GM21619 (cell line): ENCODE measurements around the gene MKNK1.
"Not testable (repeated sequence)": the region's sequence is repeated elsewhere in the genome, so short reads cannot be mapped to it uniquely, and the experiment has no call there.

Experiments used
- ATAC-seq: cut with Tn5 transposase; IDR thresholded peaks from one replicate; pipeline ENCODE4 v1.9.1; 2021; ENCODE audit not compliant: unreplicated experiment

The MKNK1 gene

DNA sequence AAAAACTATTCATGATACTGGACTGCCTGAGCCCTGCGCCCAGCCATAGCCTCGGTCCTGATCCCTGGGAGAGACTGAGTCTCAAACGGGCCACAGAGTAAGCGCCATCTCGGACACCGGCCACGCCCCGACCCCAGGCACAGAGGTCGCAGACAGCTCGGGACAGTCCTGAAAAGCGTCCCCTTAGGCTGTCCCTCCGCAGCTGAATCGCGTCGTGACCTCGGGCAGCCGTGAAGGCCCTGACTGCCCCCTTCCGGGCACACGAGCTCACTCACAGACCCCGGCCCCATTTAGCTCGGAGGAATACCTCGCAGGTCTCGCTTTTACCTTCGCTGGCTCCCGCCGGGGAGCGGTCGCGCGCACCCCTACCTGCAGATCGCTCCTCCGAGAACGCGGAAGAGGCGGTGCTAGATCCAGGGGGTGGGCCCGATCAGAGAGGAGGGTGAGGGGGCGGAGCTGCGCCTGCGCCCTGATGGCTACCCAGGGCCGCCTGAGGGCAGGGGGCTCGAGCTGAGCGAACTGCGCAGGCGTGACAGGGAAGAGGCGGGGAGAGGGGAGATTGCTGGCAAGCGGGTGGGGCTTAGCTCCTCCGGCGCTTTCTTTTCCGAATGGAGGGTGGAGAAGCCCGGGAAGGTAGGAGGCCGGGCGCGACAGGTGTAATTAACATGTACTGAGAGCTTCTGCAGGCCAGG is at the start of gene MKNK1:
MKNK1 (minus strand) TSS at position 411 of the 692 bp plus-strand sequence. CDS start 20,941 bp downstream, outside the sequence.
- peak; percentile 91 for ATAC-seq

DNA sequence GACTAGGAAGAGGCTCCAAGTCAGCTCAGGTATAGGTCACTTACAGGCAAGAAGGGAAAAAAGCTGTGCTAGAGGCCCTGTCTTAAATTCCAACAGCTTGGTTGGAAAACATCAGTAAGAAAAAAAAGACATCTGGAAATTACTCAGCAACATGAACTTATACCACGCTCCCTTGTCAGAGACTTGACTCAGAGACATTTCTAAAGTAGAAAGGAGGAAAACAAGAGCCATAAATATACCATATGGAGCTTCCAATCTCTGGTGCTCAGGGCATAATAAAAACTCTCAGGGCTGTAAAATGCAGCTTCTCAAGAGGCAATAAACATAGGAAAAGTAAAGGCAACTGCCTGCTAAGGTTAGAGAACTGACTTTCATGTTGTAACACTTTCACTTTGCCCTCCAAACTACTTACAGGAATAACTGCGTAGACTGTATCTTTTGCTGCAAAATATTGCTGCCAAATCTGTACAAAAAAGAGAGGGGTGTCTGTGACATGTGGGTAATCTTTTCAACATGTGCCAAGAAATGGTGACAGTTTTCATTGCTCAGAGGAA is 49.4 kb upstream of the MKNK1 start:
- no peak for ATAC-seq

DNA sequence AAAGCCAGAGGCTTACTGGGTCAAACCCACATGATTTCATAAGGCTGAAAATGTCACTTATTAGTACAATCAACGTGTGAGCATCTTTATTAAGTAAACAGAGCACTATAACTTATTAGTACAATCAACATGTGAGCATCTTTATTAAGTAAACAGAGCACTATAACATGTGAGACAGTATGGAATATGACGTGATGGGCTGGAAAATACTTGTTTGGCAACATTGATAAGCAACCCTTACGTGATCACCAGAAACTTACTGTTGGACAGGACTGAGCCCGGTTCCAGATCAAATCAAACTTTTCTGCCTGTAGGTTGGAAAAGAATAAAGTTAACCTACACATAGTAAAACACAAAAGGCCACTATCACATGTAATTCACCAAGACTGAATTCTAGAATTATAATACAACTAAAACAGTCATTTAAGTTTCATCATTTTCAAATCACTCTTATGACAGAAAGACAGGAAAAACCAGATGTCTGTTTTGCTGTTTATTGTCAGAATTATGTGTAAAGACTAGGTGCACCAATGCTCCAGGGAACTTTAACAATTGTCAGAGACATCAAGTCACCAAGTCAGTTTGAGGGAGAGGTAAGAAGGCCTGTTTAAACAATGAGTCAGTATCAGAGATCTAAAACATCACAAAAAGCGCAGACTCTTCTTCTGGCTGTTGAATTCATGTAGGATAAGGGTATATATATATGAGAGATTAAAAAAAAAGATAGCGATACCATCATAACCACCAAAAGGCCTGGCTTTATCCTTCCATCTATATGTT is 48.4 kb upstream of the MKNK1 start:
- no peak for ATAC-seq

DNA sequence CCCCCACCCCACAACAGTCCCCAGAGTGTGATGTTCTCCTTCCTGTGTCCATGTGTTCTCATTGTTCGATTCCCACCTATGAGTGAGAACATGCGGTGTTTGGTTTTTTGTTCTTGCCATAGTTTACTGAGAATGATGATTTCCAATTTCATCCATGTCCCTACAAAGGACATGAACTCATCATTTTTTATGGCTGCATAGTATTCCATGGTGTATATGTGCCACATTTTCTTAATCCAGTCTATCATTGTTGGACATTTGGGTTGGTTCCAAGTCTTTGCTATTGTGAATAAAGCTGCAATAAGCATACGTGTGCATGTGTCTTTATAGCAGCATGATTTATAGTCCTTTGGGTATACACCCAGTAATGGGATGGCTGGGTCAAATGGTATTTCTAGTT is 47.1 kb upstream of the MKNK1 start:
- ATAC-seq: not testable (repeated sequence)

DNA sequence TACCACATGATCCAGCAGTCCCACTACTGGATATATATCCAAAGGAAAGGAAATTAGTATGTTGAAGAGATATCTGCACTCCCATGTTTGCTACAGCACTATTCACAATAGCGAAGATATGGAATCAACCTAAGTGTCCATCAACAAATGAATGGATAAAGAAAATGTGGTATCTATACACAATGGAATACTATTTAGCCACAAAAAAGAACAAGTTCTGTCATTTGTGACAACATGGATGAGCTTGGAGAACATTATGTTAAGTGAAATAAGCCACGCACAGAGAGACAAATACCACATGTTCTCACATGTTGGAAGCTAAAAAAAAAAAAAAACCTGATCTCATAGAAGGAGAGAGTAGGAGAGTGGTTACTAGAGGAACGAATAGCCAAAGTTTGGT is 46.4 kb upstream of the MKNK1 start:
- ATAC-seq: no peak

DNA sequence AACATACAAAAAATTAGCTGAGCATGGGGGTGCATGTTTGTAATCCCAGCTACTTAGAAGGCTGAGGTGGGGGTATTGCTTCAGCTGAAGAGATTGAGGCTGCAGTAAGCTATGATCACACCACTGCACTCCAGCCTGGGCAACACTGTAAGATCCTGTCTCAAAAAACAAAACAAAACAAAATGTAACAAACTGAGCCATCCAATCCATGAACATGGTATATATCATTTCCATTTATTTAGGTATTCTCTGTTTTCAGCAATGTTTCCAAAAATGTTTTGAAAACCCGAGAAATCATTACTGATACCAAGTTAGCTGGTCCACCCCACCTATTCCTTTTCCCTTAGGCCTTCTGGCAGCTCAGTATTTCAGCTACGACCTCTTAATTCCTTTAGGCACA is 45.7 kb upstream of the MKNK1 start:
- ATAC-seq: no peak

DNA sequence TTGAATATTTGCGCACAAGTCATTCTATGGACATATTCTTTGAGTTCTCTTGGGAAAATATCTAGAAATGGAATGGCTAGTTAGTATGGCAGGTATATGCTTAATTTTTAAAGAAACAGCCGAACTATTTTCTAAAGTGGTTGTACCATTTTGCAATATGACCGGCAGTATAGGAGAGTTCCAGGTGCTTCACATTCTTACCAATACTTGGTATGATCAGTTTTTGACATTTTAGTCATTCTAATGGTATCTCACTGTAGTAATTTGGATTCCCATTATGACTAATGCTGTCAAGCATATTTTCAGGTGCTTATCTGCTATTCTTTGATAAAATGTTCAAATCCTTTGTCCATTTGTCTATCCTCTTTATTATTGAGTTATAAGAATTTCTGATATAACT is 43.5 kb upstream of the MKNK1 start:
- no peak for ATAC-seq

DNA sequence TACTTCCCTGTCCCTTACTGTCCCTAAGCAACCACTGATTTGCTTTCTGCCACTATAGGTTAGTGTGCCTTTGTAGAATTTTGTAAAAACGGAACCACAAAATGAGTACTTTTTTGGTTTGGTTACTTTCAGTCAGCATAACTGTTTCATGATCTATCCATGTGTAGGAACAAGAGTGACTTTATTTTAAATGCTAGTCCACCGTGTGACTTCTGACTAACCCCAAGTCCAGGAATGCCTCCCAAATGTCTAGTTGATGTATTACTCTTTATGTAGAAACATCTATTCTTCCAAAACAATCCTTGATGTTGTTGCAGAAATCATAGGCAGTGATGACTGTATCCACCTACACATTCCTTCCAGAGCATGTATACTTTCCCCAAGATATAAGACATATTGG is 42.8 kb upstream of the MKNK1 start:
- ATAC-seq: no peak

DNA sequence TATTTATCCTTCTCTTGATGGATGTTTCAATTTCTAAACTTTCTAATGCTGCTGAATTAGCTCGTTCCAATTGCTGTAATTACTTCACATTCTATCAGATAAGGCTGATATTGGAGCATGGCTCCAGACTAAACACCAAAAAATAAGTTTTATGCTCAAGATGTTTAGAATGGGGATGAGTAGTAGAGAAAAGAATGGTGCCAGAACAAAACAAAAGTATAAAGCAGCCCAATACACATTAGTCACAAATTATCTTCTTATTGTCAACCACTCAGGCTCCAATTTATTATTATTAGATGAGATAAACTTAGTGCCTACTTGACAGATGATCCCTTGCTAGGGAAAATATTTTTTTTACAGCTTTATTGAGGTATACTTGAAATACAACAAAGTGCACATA is 42.3 kb upstream of the MKNK1 start:
- no peak for ATAC-seq

DNA sequence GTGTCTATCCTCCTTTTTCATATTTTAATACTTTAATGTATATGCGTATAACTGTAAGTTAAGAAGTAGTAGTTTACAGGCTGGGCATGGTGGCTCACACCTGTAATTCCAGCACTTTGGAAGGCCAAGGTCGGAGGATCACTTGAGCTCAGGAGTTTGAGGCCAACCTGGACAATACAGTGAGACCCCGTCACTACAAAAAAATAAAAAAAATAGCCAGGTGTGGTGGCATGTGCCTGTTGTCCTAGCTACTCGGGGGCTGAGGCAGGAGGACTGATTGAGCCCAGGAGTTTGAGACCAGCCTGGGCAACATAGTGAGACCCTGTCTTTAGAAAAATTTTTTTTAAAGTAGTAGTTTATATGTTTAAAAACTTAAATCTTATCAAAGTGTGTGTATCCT is 41.7 kb upstream of the MKNK1 start:
- ATAC-seq: no peak

DNA sequence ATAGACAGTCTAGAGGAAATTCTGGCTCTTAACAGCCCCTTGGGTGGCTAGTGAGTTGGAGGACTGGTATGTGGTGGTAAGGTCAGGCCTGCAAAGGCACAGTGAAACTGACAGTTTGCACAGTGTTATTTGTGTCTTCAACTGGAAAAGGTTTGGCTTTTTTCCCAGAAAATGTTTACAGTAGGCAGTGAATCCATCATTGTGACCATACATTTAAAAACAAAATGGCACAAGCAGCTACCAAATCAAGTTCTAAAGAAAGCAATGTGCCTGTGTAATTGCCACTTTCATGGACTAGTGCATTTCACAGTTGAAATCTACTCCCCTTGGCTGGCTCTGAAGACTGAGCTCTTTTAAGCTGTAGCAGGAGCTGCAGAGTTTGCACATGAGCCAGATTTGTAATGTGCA is 39.3 kb upstream of the MKNK1 start:
- ATAC-seq: no peak

DNA sequence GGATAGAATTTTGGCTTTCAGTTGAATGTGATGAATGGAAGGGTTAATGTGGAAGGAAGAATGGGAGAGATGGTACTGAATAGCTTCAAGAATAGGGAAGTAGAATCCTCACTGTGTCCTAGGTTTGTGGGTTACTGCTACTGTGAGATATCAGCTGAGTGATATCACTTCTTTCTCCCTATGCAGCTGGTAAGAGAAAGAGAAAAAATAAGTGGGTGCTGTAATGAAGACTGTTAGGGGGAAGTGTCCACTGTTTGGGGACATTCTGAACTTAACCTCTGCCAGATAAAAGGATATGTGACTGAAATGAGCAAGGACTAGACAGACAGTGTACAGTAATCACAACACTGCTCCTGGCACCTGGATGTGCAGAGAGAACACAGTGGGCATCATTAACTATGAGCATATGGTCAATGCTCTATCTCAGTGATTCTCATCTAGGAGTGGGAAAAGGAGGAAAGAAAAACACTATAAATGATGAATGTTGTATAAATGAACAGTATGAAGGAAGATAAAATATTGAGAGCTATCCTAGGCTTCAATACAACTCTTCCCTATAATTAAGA is 38.1 kb upstream of the MKNK1 start:
- ATAC-seq: no peak

DNA sequence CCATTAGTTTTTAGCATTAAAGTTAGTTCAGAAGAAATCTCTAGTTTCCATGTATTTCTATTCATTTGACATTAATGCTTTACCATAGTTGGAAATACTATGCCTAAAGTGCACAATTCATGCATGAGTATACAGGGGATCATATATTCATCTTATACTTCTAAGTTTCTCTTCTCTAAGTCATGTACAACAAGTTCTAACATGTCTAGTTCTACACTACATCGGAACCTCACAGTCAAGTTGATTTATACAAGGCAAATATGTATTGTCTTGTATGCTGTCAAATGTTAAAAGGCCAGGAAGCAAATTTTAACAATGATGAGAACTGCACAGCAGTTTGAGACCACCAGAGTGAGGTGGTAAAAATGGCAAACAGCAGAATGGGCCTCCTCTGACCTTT is 35.5 kb upstream of the MKNK1 start:
- ATAC-seq: no peak

DNA sequence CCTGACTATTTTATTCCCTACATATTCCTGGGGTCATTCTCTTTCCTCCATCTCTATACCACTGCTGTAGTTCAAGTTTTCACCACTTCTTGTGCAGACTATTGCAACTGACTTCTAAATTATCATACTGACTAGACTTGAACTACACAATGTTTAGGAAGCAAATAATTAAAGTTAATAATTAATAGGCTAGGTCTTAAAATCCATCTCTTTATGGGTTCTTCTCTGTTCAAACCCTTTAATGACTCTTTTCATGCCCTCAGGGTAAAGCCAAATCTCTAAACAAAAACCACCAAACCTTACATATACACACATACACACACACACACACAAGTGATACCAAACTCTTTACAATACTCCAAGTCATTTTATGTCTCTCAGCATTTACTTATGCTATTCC is 34.9 kb upstream of the MKNK1 start:
- no peak for ATAC-seq

DNA sequence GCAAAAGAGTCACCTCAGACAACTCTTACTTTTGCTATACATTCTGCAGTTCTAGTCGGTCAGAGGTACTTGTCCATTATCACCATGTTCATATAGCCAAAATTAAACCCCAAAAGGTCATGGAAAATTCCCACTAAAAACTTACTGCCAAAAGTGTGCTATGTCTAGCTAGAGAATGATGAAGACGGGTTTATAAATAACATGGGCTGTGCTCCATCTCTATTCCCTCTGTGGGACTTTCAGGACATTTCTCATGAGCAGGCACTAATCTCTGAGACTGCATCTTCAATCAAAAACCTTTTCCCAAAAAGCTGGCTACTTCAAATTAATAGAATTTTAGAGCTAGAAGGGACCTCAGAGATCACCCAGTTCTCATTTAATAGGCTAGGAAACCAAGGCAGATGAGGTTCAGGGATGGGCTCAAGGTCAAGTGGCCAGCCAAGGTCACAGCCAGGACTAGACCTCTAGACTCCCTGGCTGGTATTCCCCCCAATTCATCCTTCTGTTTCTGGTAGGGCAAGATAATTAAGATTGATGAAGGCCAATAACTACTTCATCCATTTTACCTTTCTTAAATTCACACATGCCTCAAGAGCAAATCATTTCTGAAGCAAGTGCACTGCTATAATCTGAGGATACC is 33.5 kb upstream of the MKNK1 start:
- ATAC-seq: no peak

DNA sequence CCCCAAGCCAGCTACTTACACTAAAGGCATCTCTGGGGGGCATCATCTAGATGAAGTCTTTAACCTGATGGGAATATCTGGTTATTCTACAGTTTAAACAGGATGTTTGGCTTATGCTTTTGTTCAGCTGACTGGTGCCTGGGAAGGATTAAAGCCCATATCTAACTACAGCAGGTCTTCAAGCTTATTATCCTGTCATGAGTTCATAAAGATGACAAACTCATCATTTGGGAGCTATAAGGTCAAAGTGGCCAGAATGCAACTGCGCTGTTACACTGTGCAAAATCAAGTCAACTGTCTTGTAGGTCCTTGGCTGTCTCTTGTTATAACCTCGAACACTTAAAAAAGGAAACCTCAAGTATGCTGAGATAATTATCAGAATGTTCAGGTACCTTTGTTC is 31.1 kb upstream of the MKNK1 start:
- ATAC-seq: no peak

DNA sequence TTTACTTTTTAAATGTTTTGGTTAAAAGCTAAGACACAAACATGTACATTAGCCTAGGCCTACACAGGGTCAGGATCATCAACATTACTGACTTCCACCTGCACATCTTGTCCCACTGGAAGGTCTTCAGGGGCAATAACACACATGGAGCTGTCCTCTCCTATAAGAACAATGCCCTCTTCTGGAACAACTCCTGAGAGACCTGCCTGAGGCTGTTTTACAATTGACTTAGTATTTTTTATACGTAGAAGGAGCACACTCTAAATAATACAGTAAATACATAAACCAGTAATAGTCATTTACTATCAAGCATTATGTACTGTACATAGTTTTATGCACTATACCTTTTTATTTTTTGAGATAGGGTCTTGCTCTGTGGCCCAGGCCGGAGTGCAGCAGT is 26.7 kb upstream of the MKNK1 start:
- ATAC-seq: no peak

DNA sequence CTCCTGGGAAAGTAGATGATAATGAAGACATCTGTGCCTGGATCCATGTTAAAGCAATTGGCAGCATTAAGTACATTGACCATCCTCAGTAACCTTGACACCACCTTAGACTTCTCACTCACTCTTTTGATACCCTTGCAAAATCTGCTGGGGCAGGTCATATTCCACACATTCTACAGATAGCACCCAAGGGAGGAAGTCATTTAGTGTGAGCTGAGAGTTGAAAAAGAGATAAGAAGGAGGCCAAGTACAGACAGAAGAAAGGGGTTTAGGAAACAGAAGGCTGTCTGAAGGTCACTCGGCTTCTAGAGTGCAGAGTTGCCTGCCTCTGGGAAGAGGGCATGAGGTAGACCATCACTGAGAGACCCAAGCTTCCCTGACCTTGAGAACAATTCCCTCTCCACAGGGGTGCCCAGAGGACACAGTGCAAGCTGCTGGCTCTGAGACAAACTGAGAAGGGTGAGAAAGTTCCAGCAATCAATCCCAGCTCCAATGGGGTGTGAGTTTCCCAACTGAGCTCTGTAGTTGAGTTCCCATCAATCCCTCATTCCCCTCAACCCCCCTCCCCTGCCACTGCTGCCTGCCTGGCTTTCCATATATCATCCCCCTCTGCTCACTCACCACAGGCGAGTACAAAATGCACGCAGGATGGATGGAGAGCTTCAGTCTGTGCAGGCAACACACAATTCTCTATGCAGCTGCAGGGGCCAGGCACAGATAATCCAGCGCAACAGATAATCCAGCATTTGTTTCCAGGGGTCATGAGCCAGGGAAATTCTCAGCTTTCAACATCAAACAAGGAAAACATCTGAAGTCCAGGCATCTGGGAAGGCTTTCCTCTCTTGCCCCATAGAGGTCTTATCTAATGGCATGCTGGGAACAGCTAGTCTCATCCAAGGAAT is 19.9 kb upstream of the MKNK1 start:
- no peak for ATAC-seq

DNA sequence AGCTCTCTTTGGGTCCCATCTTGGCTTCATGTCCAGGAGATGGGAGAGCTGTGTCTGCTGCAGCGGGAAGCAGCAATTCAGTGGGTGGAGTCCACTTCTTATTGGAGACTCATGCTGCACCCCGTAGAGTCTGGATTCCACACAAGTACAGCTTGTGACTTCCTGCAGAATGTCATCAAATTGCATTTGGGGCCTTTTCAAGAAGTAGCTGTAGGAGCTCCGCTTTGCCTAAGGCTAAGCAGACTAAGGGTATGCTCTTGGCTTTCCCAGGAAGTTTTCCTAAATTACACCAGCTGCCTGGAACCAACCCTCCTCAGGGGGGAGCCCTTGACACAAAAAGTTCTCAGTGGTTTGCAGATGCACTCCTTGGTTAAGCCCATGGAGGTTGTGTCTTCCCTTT is 18.3 kb upstream of the MKNK1 start:
- ATAC-seq: no peak

DNA sequence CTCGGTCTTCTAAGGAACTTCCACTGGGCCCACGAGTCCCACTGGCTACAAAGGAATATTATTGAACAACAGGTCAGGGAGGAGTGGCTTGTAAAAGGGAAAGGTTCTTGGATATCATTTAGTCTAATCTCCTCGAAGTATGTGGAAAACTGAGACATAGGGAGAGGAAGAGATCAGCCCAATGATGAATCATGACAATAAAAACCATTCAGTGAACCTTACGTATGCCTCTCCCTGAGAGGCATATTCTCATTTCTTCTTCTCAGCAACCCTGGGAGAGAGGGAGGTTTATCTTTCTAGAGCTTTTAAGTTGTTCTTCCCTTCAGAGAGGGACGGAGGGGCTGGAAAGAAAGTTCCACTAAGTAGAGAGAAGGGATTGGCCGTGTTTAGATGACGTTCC is 17.9 kb upstream of the MKNK1 start:
- no peak for ATAC-seq
